IMR-90 (cell line): Measurements from ENCODE around the gene WWP2. TPM values are rescaled to one million over a fixed set of nuclear protein-coding genes. Genes with fewer than 3 reads are reported as not detected.

Experiments
- ATAC-seq: fragments of 200-7000 bp; cut with Tn5 transposase; 2 replicates; pipeline ENCODE4 v1.9.1; 2020; ENCODE audit warnings: low read depth, mild to moderate bottlenecking, moderate library complexity
- BruUV-seq: library from RNA; stranded (reverse); fragments of 400-500 nt; replicated peaks from 2 replicates; lab custom pipeline; 2021; lab: Mats Ljungman, UMichigan
- CTCF ChIA-PET: fragments of 300-600 bp; formaldehyde crosslinking; extraction: SDS; loops from one replicate; lab custom pipeline; 2021; ENCODE audit warnings: antibody characterized with exemption; lab: Yijun Ruan, JAX
- POLR2A ChIA-PET: fragments of 300-600 bp; sonication (Branson Sonifier 250); formaldehyde crosslinking; loops from one replicate; lab custom pipeline; 2022; ENCODE audit warnings: antibody characterized with exemption; ENCODE audit not compliant: unreplicated experiment; lab: Charles Lee
- DNase-seq: peaks from one replicate; pipeline ENCODE4 v3.0.0; 2013
- H2AFZ ChIP-seq: replicated peaks from 2 replicates; pipeline ENCODE3; 2013; ENCODE audit warnings: low read length, mild to moderate bottlenecking; ENCODE audit not compliant: poor library complexity
- H2AK5ac ChIP-seq: 2 replicates; pipeline ENCODE4 v1.6.1; 2013; ENCODE audit warnings: low read depth, low read length, inconsistent platforms
- H2AK9ac ChIP-seq: replicated peaks from 2 replicates; pipeline ENCODE3; 2013; ENCODE audit warnings: mild to moderate bottlenecking, low read depth, low read length, moderate library complexity; ENCODE audit not compliant: poor library complexity
- H2BK120ac ChIP-seq: 2 replicates; pipeline ENCODE4 v1.6.1; 2013; ENCODE audit warnings: low read depth, low read length, inconsistent platforms
- H2BK15ac ChIP-seq: 3 replicates; pipeline ENCODE4 v1.6.1; 2013; ENCODE audit warnings: low read depth, low read length, inconsistent platforms
- H2BK20ac ChIP-seq: 2 replicates; pipeline ENCODE4 v1.6.1; 2013; ENCODE audit warnings: low read depth, mild to moderate bottlenecking, inconsistent platforms, low read length, moderate library complexity
- H2BK5ac ChIP-seq: 2 replicates; pipeline ENCODE4 v1.6.1; 2013; ENCODE audit warnings: mild to moderate bottlenecking, low read depth, low read length, inconsistent platforms; ENCODE audit not compliant: poor library complexity, severe bottlenecking
- H3K14ac ChIP-seq: replicated peaks from 2 replicates; pipeline ENCODE4 v1.6.1; 2013; ENCODE audit warnings: low read depth, low read length, inconsistent platforms
- H3K18ac ChIP-seq: 2 replicates; pipeline ENCODE4 v1.6.1; 2013; ENCODE audit warnings: low read depth, low read length, control low read depth
- H3K23ac ChIP-seq: 2 replicates; pipeline ENCODE4 v1.6.1; 2013; ENCODE audit warnings: low read depth, low read length, inconsistent platforms
- H3K27ac ChIP-seq: 2 replicates; pipeline ENCODE4 v1.5.1; 2013; ENCODE audit warnings: mild to moderate bottlenecking, control low read depth, low read length; ENCODE audit not compliant: insufficient read depth
- H3K27me3 ChIP-seq: 2 replicates; pipeline ENCODE4 v1.6.1; 2013; ENCODE audit warnings: low read length; ENCODE audit not compliant: control insufficient read depth, insufficient read depth
- H3K36me3 ChIP-seq: 2 replicates; pipeline ENCODE4 v1.6.1; 2013; ENCODE audit warnings: low read length, mixed read lengths; ENCODE audit not compliant: control insufficient read depth, insufficient read depth
- H3K4ac ChIP-seq: 2 replicates; pipeline ENCODE4 v1.6.1; 2013; ENCODE audit warnings: low read depth, low read length, inconsistent platforms
- H3K4me1 ChIP-seq: 2 replicates; pipeline ENCODE4 v1.6.1; 2013; ENCODE audit warnings: low read length, mixed read lengths; ENCODE audit not compliant: control insufficient read depth, insufficient read depth
- H3K4me2 ChIP-seq: 2 replicates; pipeline ENCODE4 v1.6.1; 2013; ENCODE audit warnings: low read depth, mild to moderate bottlenecking, control low read depth, low read length, moderate library complexity
- H3K4me3 ChIP-seq: 2 replicates; pipeline ENCODE4 v1.5.1; 2013; ENCODE audit warnings: low read depth, mild to moderate bottlenecking, control low read depth, low read length, moderate library complexity; ENCODE audit not compliant: insufficient read depth
- H3K56ac ChIP-seq: 2 replicates; pipeline ENCODE4 v1.6.1; 2013; ENCODE audit warnings: low read length, inconsistent platforms; ENCODE audit not compliant: insufficient read depth; ENCODE audit errors: extremely low read depth
- H3K79me1 ChIP-seq, 2 experiments: 2 replicates each; pipeline ENCODE4 v1.6.1; 2013; ENCODE audit warnings: low read length in 2 of 2, inconsistent platforms in 1 of 2, low read depth in 1 of 2
- H3K9ac ChIP-seq: 2 replicates; pipeline ENCODE4 v1.6.1; 2013; ENCODE audit warnings: low read depth, low read length, control low read depth
- H3K9me1 ChIP-seq: 2 replicates; pipeline ENCODE4 v1.6.1; 2013; ENCODE audit warnings: low read length, inconsistent platforms; ENCODE audit not compliant: insufficient read depth
- H3K9me3 ChIP-seq: 2 replicates; pipeline ENCODE4 v1.6.1; 2013; ENCODE audit warnings: low read length; ENCODE audit not compliant: control insufficient read depth, insufficient read depth
- H4K20me1 ChIP-seq: 2 replicates; pipeline ENCODE4 v1.6.1; 2013; ENCODE audit warnings: low read length, inconsistent platforms; ENCODE audit not compliant: insufficient read depth
- H4K5ac ChIP-seq: 2 replicates; pipeline ENCODE4 v1.6.1; 2013; ENCODE audit warnings: mild to moderate bottlenecking, low read depth, low read length, control low read depth
- H4K8ac ChIP-seq, 2 experiments: 2 replicates each; pipeline ENCODE4 v1.6.1; 2013; ENCODE audit warnings: low read depth in 2 of 2, low read length in 2 of 2, control low read depth in 1 of 2, inconsistent platforms in 1 of 2
- H4K91ac ChIP-seq: 2 replicates; pipeline ENCODE4 v1.6.1; 2013; ENCODE audit warnings: low read depth, low read length, inconsistent platforms; ENCODE audit not compliant: insufficient read depth
- BHLHE40 ChIP-seq: fragments of 150-350 bp; IDR thresholded peaks from 2 replicates; pipeline ENCODE4 v1.6.1; 2016; ENCODE audit warnings: mild to moderate bottlenecking, low read depth, low read length
- CHD1 ChIP-seq: IDR thresholded peaks from 2 replicates; pipeline ENCODE4 v1.6.1; 2012; ENCODE audit warnings: low read depth, low read length, improper control_type of control experiment
- FOS ChIP-seq: fragments of 150-350 bp; IDR thresholded peaks from 2 replicates; pipeline ENCODE4 v1.6.1; 2016; ENCODE audit warnings: low read depth, low read length
- MAZ ChIP-seq: IDR thresholded peaks from 2 replicates; pipeline ENCODE4 v1.6.1; 2012; ENCODE audit warnings: low read depth, mild to moderate bottlenecking, low read length, improper control_type of control experiment, moderate library complexity, borderline replicate concordance
- MXI1 ChIP-seq: IDR thresholded peaks from 2 replicates; pipeline ENCODE4 v1.6.1; 2012; ENCODE audit warnings: low read depth, mild to moderate bottlenecking, low read length, moderate library complexity, borderline replicate concordance
- RAD21 ChIP-seq: IDR thresholded peaks from 2 replicates; pipeline ENCODE4 v1.6.1; 2012; ENCODE audit warnings: low read length, improper control_type of control experiment
- RCOR1 ChIP-seq: IDR thresholded peaks from 2 replicates; pipeline ENCODE4 v1.6.1; 2012; ENCODE audit warnings: mild to moderate bottlenecking, low read length, improper control_type of control experiment; ENCODE audit not compliant: insufficient replicate concordance
- RFX5 ChIP-seq: IDR thresholded peaks from 2 replicates; pipeline ENCODE4 v1.8.0; 2012; ENCODE audit warnings: low read depth, mild to moderate bottlenecking, low read length, moderate library complexity
- SMC3 ChIP-seq: fragments of 150-350 bp; IDR thresholded peaks from 2 replicates; pipeline ENCODE4 v1.6.1; 2016; ENCODE audit warnings: low read depth, mild to moderate bottlenecking, antibody characterized with exemption, low read length, moderate library complexity
- USF2 ChIP-seq: fragments of 150-350 bp; IDR thresholded peaks from 2 replicates; pipeline ENCODE4 v1.6.1; 2017; ENCODE audit warnings: mild to moderate bottlenecking, antibody characterized with exemption, low read length, low read depth
- WGBS, 2 experiments: methylation state at CpG; one replicate each; pipeline versions ENCODE4 v1.1.5 to v1.1.7; 2013; ENCODE audit warnings: missing lambda C conversion rate in 2 of 2; ENCODE audit not compliant: insufficient read length in 1 of 2; ENCODE audit errors: extremely low coverage in 2 of 2; 5-methylcytosine and 5-hydroxymethylcytosine counted together
- dilution Hi-C: fragments of 300-500 bp; cut with HindIII; formaldehyde crosslinking; loops from one replicate; pipeline ENCODE4 v1.14.3; 2018; ENCODE audit warnings: low sequenced_read_pairs; ENCODE audit not compliant: unreplicated experiment
- in situ Hi-C: fragments of 300-500 bp; cut with MboI; formaldehyde crosslinking; loops from 3 replicates; pipeline ENCODE4 v1.14.3; 2019; ENCODE audit warnings: low sequenced_read_pairs, inconsistent platforms, mixed read lengths
- intact Hi-C: fragments of 100-400 bp; cut with micrococcal nuclease; formaldehyde crosslinking; loops from 2 replicates; pipeline ENCODE4 v1.10.0; 2022
- polyA plus RNA-seq, 3 experiments: library from polyadenylated mRNA; depleted of rRNA; stranded (reverse); fragments of >200 nt; gene quantifications; 2 replicates each; pipeline ENCODE4 v1.2.3, GENCODE V29; 2012; ENCODE audit warnings: low replicate concordance in 1 of 3
- total RNA-seq: library from RNA; depleted of rRNA; stranded (reverse); fragments of >200 nt; gene quantifications from 2 replicates; pipeline ENCODE4 v1.2.3, GENCODE V29; 2012

Gene WWP2
- total and polyA plus RNA-seq, 2 of the 4 experiments (the other 2 are of a cell fraction) = 12.7 to 13.7 TPM

- H2AFZ ChIP-seq = no peak overlapping the region
- dilution Hi-C loops (no loop called here), in situ Hi-C loops (no loop called here), intact Hi-C loops (no loop called here)
- no peak for TF ChIP-seq FOS
- no peak for TF ChIP-seq RCOR1
- TF ChIP-seq RFX5 = no peak
- TF ChIP-seq MAZ = no peak
- no peak for TF ChIP-seq BHLHE40
- no peak for TF ChIP-seq SMC3
- TF ChIP-seq MXI1 = no peak
- TF ChIP-seq CHD1 = no peak
- no peak for TF ChIP-seq USF2
- TF ChIP-seq RAD21 = no peak
- no peak overlapping the region for H2BK20ac ChIP-seq
- H3K14ac ChIP-seq = no peak overlapping the region
- 99% methylated on average over 14 of the region's 21 CpGs; no CpG with 5 or more reads in 1 of the 2 experiments for WGBS, 2 experiments
- H3K9ac ChIP-seq = no peak overlapping the region
- no peak overlapping the region for H2AK5ac ChIP-seq
- H3K27me3 ChIP-seq = no peaks in the 10 kb centered on the region
- no peaks in the 10 kb centered on the region for H3K4me1 ChIP-seq
- no peak overlapping the region for H2BK15ac ChIP-seq
- no peak overlapping the region for H3K4me2 ChIP-seq
- no peaks in the 10 kb centered on the region for H3K9me3 ChIP-seq
- 0 out of 2 replicates have a peak, but pooled peaks cover 3% of the 10 kb centered on the region for H3K9me1 ChIP-seq
- BruUV-seq = no TSS peak
- no peak overlapping the region for H3K56ac ChIP-seq
- no peaks in the 10 kb centered on the region for H4K20me1 ChIP-seq
- no peaks in the 10 kb centered on the region for H3K79me1 ChIP-seq
- H4K8ac ChIP-seq = no peak overlapping the region
- no peak overlapping the region for H2AK9ac ChIP-seq
- no peak overlapping the region for H3K18ac ChIP-seq
- H4K91ac ChIP-seq = no peak overlapping the region
- peaks cover 54% of the 10 kb centered on the region for H3K36me3 ChIP-seq
- ChIA-PET POLR2A (no interaction called here), CTCF (interaction anchor here (1.0 kb wide), 1 partner anchor 138 kb away, joined by 3 read pairs; no protein-coding TSS in a partner anchor)
- H2BK120ac ChIP-seq = no peak overlapping the region
- H3K27ac ChIP-seq = no peak overlapping the region
- DNase-seq (no peak), ATAC-seq (no peak)
- H3K4me3 ChIP-seq = no peak overlapping the region
- H4K5ac ChIP-seq = no peak overlapping the region
- H3K23ac ChIP-seq = no peak overlapping the region
- no peak overlapping the region for H3K4ac ChIP-seq
- no peak overlapping the region for H2BK5ac ChIP-seq
Observed at GRCh38 chr16:69936751-69937211, 174.6 kb downstream of the WWP2 start.
